ENCODE data around the gene DDX39B. TPM values are rescaled to one million over a fixed set of nuclear protein-coding genes. Genes with fewer than 3 reads are reported as not detected.

DDX39B gene
- total and polyA plus RNA-seq, 9 of the 15 experiments (the other 6 are each of a cell fraction or from before 2014, with no cell fraction given) = 479 to 869 (median 592) TPM

DNA sequence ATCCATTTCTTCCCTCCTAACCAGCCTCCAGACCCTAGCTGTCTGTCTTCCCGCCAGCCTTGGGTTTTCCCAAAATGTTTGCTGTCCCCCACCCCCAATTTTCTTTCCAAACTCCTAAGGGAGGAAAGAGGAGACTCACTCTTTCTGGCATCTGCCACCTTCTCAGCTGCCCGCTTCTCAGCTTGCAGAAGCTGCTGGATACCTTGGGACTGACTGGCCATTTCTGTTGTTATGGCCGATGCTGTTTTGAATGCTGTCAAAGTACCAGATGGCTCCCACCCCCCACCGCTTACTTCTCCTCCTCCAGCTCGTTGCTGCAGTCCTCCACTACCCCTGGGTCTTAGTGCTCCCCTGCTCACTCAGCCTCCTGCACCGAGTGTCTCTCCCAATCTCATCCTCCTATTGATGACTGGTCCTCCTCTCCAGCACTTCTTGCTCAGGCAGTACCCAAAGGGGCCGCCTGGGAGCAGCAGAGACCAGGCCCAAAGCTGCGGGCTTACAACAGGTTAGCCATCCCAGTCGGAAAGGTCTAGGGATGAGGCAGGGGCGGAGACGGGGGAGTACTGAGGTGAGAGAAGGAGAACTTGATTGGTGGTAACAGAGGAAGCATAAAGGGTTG, 4.6 kb upstream of the DDX39B start, which contains the start of gene ATP6V1G2 (continued):
- no peak for TF ChIP-seq SLC30A9 (CRISPR knock-in tag; IDR thresholded peaks at IDR 0.05)
- TF ChIP-seq RBM14 (IDR thresholded peaks at IDR 0.05; ENCODE audit: borderline replicate concordance, insufficient read depth, low read depth, low read length) = no peak
- TF ChIP-seq ZNF224 (CRISPR knock-in tag; IDR thresholded peaks at IDR 0.05) = no peak
- no peak for TF ChIP-seq KLF6 (CRISPR knock-in tag; IDR thresholded peaks at IDR 0.05; ENCODE audit: borderline replicate concordance)
- TF ChIP-seq ZFP30 (CRISPR knock-in tag; IDR thresholded peaks at IDR 0.05; ENCODE audit: borderline replicate concordance) = no peak
- TF ChIP-seq ARID1B (IDR thresholded peaks at IDR 0.05) = no peak; the same call in 1 of the 2 replicates
- TF ChIP-seq, protein P1, sequence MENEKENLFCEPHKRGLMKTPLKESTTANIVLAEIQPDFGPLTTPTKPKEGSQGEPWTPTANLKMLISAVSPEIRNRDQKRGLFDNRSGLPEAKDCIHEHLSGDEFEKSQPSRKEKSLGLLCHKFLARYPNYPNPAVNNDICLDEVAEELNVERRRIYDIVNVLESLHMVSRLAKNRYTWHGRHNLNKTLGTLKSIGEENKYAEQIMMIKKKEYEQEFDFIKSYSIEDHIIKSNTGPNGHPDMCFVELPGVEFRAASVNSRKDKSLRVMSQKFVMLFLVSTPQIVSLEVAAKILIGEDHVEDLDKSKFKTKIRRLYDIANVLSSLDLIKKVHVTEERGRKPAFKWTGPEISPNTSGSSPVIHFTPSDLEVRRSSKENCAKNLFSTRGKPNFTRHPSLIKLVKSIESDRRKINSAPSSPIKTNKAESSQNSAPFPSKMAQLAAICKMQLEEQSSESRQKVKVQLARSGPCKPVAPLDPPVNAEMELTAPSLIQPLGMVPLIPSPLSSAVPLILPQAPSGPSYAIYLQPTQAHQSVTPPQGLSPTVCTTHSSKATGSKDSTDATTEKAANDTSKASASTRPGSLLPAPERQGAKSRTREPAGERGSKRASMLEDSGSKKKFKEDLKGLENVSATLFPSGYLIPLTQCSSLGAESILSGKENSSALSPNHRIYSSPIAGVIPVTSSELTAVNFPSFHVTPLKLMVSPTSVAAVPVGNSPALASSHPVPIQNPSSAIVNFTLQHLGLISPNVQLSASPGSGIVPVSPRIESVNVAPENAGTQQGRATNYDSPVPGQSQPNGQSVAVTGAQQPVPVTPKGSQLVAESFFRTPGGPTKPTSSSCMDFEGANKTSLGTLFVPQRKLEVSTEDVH (IDR thresholded peaks at IDR 0.05; ENCODE audit: low read depth, partially characterized antibody) = no peak
- TF ChIP-seq, protein P2, sequence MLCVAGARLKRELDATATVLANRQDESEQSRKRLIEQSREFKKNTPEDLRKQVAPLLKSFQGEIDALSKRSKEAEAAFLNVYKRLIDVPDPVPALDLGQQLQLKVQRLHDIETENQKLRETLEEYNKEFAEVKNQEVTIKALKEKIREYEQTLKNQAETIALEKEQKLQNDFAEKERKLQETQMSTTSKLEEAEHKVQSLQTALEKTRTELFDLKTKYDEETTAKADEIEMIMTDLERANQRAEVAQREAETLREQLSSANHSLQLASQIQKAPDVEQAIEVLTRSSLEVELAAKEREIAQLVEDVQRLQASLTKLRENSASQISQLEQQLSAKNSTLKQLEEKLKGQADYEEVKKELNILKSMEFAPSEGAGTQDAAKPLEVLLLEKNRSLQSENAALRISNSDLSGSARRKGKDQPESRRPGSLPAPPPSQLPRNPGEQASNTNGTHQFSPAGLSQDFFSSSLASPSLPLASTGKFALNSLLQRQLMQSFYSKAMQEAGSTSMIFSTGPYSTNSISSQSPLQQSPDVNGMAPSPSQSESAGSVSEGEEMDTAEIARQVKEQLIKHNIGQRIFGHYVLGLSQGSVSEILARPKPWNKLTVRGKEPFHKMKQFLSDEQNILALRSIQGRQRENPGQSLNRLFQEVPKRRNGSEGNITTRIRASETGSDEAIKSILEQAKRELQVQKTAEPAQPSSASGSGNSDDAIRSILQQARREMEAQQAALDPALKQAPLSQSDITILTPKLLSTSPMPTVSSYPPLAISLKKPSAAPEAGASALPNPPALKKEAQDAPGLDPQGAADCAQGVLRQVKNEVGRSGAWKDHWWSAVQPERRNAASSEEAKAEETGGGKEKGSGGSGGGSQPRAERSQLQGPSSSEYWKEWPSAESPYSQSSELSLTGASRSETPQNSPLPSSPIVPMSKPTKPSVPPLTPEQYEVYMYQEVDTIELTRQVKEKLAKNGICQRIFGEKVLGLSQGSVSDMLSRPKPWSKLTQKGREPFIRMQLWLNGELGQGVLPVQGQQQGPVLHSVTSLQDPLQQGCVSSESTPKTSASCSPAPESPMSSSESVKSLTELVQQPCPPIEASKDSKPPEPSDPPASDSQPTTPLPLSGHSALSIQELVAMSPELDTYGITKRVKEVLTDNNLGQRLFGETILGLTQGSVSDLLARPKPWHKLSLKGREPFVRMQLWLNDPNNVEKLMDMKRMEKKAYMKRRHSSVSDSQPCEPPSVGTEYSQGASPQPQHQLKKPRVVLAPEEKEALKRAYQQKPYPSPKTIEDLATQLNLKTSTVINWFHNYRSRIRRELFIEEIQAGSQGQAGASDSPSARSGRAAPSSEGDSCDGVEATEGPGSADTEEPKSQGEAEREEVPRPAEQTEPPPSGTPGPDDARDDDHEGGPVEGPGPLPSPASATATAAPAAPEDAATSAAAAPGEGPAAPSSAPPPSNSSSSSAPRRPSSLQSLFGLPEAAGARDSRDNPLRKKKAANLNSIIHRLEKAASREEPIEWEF (CRISPR knock-in tag; IDR thresholded peaks at IDR 0.05) = no peak
- peak; percentile 34; the same call in 1 of the 2 replicates for TF ChIP-seq FOXM1 (IDR thresholded peaks at IDR 0.05; ENCODE audit: low read depth)
- TF ChIP-seq FOXM1 (CRISPR knock-in tag; IDR thresholded peaks at IDR 0.05; ENCODE audit: low read depth) = no peak
- no peak for TF ChIP-seq PML (IDR thresholded peaks at IDR 0.05; ENCODE audit: low read length)
- TF ChIP-seq, protein P3, sequence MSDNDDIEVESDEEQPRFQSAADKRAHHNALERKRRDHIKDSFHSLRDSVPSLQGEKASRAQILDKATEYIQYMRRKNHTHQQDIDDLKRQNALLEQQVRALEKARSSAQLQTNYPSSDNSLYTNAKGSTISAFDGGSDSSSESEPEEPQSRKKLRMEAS (CRISPR knock-in tag; IDR thresholded peaks at IDR 0.05) = peak; percentile 43; the same call in 1 of the 2 replicates
- no peak for TF ChIP-seq NFIX (CRISPR knock-in tag; IDR thresholded peaks at IDR 0.05; ENCODE audit: low read depth)
- no peak for TF ChIP-seq PTRF (tag; IDR thresholded peaks at IDR 0.05)
- no peak for TF ChIP-seq TAF1 (IDR thresholded peaks at IDR 0.05; ENCODE audit: control insufficient read depth, extremely low read depth, insufficient read depth, low read length, severe bottlenecking)
